ENCODE measurements around the gene KCNQ1OT1.

Gene KCNQ1OT1

DNA sequence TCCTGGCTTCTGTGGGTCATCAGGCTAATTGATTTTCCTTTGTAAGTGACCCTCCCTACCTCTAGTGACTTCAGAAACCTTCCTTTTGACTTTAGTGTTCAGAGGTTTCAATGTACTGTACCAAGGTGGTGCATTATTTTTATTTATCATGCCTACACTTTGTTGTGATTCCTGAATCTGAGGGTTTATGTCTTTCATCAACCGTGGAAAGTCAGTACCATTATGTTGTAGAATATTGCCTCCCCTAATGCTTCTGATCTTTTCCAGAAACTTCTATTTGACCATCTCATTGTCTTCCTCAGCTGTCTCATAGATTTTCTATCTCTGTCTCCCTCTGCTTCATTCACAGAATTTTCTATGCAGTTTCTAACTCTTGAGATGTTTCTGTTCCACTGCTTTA, 105.5 kb downstream of the KCNQ1OT1 start:
- DNase-seq (ENCODE audit: low read depth) = no peak

- no peak for DNase-seq (ENCODE audit: low read depth)
Observed at GRCh38 chr11:2593393-2593950, 106.3 kb downstream of the KCNQ1OT1 start.

DNA sequence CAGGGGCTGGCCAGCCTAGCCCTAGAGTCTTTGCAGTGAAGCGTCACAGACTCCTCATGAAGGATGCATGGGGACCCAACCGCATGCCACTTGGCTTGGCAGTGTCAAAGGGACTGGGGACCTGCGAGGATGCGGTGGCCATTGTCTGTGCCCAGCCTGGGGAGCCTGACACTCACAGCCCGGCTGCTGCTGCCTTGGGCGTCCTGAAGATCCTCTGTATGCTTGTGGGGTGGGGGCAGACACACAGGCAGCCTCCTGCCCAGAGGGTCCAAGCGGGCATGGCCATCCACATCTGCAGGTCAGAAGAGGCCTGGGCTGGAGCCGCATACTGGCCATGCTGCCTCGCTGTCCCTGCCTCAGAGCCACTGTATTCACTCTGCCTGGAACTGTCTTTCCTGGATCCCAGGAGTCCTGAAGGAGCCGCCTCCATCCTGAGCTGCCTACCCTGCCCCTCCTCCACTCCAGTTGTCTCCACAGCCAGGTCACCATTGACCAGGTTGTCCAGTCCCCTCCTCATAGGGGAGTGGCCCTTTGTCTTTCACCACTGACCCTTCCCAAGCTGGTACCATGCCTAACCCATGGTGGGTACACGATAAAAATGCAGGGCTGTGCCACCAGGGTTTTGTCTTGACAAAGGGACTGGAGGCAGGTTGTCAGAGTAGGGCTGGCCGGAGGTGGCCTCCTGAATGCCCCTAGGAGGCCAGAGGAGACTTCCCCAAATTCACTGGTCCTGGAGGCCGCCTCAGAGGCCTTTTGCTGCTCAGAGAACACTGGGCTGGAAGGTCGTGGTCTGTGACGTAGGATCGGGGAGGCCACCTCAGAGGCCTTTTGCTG, 107.0 kb downstream of the KCNQ1OT1 start:
- DNase-seq (ENCODE audit: low read depth) = no peak

DNA sequence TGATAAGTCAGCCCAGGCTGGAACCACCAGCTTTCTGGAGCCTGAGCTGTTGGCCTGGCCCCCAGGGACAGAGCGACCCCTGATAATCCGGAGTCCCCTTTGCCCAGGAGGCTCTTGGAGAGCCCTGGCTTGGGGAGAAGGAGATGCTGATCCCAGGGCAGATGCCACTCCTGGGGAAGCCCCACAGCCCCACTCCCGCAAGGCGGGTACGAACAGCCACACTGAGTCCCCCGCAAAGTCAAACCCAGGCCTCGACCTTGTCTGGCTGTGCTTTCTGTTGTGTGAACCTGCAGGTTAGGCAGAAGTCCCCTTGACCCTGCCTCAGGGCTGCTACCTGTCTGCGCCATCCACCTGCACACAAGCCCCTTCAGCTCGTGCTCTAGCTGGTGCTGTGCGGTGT, 108.0 kb downstream of the KCNQ1OT1 start:
- no peak for DNase-seq (ENCODE audit: low read depth)

DNA sequence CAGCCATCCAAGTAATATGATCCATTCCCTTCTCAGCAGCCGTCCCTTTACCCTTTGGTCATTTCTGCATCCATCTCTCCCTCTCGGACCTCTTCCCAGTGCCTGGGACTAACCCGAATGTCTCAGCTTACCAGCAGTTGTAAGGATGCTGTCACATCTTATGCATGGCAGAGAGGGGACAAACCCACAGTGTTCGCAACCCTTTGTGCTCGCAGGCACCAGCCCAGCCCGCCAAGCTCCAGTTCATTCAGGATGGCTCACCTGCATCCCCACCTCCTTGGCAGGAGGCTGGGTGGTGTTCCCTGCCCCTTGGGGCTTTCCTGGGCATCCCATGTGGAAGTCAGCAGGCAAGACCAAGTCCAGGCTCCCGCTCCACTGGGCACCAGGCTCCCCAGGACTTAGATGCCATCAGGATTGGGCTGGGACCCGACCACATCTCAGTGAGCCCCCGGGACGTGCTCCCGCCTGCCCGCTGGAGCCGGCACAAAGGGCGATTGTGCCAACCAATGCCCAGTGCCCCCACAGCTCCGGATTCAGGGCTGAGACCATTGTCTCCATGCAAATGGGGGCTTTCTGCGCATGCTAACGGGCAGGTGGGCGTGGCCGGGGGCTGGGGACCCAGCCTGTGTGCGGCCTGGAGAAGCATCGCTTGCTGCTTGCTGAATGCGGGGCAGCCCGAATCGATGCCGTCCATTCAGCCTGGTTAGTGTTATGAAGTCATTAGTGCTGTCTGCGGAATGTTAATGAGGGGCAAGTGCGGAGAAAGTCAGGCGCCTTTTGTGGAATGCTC, 108.6 kb downstream of the KCNQ1OT1 start:
- no peak for DNase-seq (ENCODE audit: low read depth)

GRCh38 chr11:2590131-2590964, 109.4 kb downstream of the KCNQ1OT1 start:
- no peak for DNase-seq (ENCODE audit: low read depth)

DNA sequence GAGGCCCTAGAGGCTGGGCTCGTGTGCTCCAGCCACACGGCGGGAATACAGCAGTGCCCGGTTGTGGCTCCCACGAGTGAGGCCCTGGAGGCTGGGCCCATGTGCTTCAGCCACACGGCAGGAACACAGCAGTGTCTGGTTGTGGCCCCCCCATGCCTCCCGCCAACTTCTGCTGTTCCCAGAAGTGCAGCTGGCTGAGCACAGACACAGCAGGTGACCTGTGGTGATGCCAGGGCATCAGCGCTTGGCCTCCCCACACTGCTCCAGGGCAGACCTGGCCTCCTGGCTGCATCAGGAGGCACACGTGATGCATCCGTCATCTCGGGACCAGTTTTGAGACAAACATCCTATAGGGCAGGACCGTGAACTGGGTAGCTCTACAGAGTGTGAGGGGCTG, 110.3 kb downstream of the KCNQ1OT1 start:
- no peak for DNase-seq (ENCODE audit: low read depth)

GRCh38 chr11:2588809-2589537, 110.8 kb downstream of the KCNQ1OT1 start:
- no peak for DNase-seq (ENCODE audit: low read depth)

DNA sequence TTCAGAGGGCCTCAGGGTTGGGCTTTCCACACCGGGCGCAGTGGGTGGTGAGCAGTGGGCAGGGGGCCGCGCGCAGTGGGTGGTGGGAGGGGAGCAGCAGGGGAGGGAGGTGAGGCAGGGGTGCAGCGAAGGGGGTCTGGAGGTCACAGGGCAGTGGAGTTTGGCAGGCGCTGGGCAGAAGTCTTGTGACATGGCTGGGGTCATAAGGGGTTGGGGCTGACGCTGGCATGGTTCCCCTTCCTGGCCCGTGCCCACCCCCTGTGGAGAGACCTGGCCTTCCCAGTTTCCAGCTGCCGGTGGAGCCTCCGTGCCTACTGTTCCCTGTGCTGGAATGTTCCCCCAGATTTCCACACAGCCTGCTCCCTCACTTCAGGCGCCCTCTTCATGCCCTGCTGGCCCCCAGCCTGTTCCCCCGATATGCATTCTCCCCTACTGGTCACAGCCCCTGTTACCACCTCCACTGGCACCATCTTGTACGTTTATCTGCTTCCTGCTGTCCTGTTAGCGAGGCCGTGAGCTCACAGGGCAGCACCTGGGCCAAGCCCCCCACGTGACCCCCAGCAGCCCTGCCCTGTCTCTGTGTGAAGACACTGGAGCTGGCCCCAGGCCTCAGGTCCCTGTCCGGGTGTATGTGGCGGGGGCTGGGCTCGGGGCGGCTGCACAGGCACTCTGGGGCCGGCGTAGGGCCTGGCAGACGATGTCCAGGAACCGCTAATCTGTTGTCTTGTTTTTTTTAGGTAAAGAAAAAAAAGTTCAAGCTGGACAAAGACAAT, 111.6 kb downstream of the KCNQ1OT1 start:
- no peak for DNase-seq (ENCODE audit: low read depth)

- DNase-seq (ENCODE audit: low read depth) = no peak
Observed at GRCh38 chr11:2587132-2587930, 112.5 kb downstream of the KCNQ1OT1 start.

- no peak for DNase-seq (ENCODE audit: low read depth)
Observed at GRCh38 chr11:2586793-2587131, 113.0 kb downstream of the KCNQ1OT1 start.

GRCh38 chr11:2586087-2586792, 113.6 kb downstream of the KCNQ1OT1 start:
- DNase-seq (ENCODE audit: low read depth) = no peak

- DNase-seq (ENCODE audit: low read depth) = no peak
Observed at GRCh38 chr11:2585566-2586086, 114.2 kb downstream of the KCNQ1OT1 start.

DNA sequence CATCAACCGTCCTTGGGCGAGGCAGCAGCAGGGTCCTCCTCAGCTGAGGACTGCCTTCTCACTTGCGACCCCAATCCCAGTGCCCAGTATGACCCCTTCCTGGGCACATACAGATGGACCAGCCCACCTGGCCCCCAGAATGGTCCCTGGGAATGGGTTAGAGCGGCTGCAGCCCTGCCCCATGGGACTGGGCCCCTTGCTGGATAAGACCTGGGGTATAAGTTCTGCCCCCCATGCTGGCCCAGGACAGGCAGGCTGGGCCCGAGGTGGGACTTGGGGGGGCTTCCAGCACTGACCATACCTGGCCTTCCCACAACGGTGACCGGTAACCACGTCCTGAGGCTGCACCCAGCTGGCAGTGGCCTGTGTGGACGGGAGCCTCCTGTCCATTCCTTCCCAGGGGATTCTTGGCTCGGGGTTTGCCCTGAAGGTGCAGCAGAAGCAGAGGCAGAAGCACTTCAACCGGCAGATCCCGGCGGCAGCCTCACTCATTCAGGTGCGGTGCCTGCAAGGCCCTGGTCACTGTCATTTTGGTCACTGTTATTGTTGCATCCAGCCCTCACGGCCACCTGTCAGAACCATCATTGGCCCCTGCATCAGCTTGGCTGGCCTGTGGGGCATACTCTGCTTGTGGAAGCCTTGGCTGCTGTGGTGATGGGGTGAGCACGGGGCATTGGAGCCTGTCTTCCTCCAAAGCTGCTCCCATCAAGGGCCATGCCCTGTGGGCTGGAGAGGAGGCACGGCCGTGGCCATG, 114.8 kb downstream of the KCNQ1OT1 start:
- no peak for DNase-seq (ENCODE audit: low read depth)

GRCh38 chr11:2584434-2584811, 115.4 kb downstream of the KCNQ1OT1 start:
- no peak for DNase-seq (ENCODE audit: low read depth)

- no peak for DNase-seq (ENCODE audit: low read depth)
Observed at GRCh38 chr11:2583605-2583958, 116.2 kb downstream of the KCNQ1OT1 start.

- no peak for DNase-seq (ENCODE audit: low read depth)
Observed at GRCh38 chr11:2582946-2583604, 116.7 kb downstream of the KCNQ1OT1 start.

Data from T follicular helper cell (primary cell).